Caco-2 (cell line): Measurements from ENCODE around the gene A1BG. TPM values are rescaled to one million over a fixed set of nuclear protein-coding genes. Genes with fewer than 3 reads are reported as not detected.

Experiments
- BruUV-seq: library from RNA; stranded (reverse); fragments of 400-500 nt; replicated peaks from 2 replicates; lab custom pipeline; 2021; lab: Mats Ljungman, UMichigan
- CTCF ChIA-PET: fragments of 300-600 bp; sonication (Branson Sonifier 250); formaldehyde crosslinking; loops from one replicate; lab custom pipeline; 2022; ENCODE audit warnings: antibody characterized with exemption; lab: Charles Lee
- POLR2A ChIA-PET: fragments of 300-600 bp; sonication (Branson Sonifier 250); formaldehyde crosslinking; loops from one replicate; lab custom pipeline; 2022; ENCODE audit warnings: antibody characterized with exemption; lab: Charles Lee
- DNase-seq, 2 experiments: peaks; one replicate each; pipeline versions ENCODE4 v3.0.0 to v3.0.0-alpha.2; 2020 to 2022
- H3K27me3 ChIP-seq: replicated peaks from 2 replicates; pipeline ENCODE4 v1.6.0; 2011; ENCODE audit warnings: low read length; ENCODE audit not compliant: control insufficient read depth, insufficient read depth
- H3K36me3 ChIP-seq: 2 replicates; pipeline ENCODE4 v1.5.1; 2011; ENCODE audit warnings: low read length; ENCODE audit not compliant: control insufficient read depth, insufficient read depth
- H3K4me1 ChIP-seq: fragments of 250-450 bp; sonication (Bioruptor Pico); 2 replicates; pipeline ENCODE4 v1.5.1; 2020; ENCODE audit warnings: mild to moderate bottlenecking
- H3K4me3 ChIP-seq: 2 replicates; pipeline ENCODE4 v1.5.1; 2011; ENCODE audit warnings: low read depth, mild to moderate bottlenecking, control low read depth, low read length
- H3K9me3 ChIP-seq: fragments of 250-450 bp; sonication (Bioruptor Pico); 2 replicates; pipeline ENCODE4 v1.5.1; 2020; ENCODE audit warnings: mild to moderate bottlenecking, moderate library complexity
- H3K27ac Mint-ChIP-seq: one replicate; pipeline ENCODE4 v1.8.0; 2022; ENCODE audit warnings: mixed read lengths; ENCODE audit not compliant: unreplicated experiment
- H3K27me3 Mint-ChIP-seq: one replicate; pipeline ENCODE4 v1.8.0; 2022; ENCODE audit warnings: mixed read lengths; ENCODE audit not compliant: insufficient read depth, unreplicated experiment
- H3K36me3 Mint-ChIP-seq: one replicate; pipeline ENCODE4 v1.8.0; 2022; ENCODE audit warnings: mild to moderate bottlenecking, mixed read lengths; ENCODE audit not compliant: insufficient read depth, unreplicated experiment
- H3K4me1 Mint-ChIP-seq: one replicate; pipeline ENCODE4 v1.8.0; 2022; ENCODE audit warnings: low read depth, mixed read lengths; ENCODE audit not compliant: unreplicated experiment
- H3K4me3 Mint-ChIP-seq: one replicate; pipeline ENCODE4 v1.8.0; 2022; ENCODE audit warnings: mild to moderate bottlenecking, moderate library complexity, mixed read lengths; ENCODE audit not compliant: unreplicated experiment
- H3K9me3 Mint-ChIP-seq: one replicate; pipeline ENCODE4 v1.8.0; 2022; ENCODE audit warnings: mixed read lengths; ENCODE audit not compliant: unreplicated experiment
- CTCF ChIP-seq, 2 experiments: fragments of 200-600 bp in 1 of 2; IDR thresholded peaks; 1 replicate in 1 of 2; 2 replicates in 1 of 2; pipeline versions ENCODE4 v1.5.1 to v1.8.0; 2011 to 2022; ENCODE audit warnings: antibody characterized with exemption in 1 of 2, control low read depth in 1 of 2, inconsistent platforms in 1 of 2, low read depth in 1 of 2, low read length in 1 of 2, mild to moderate bottlenecking in 1 of 2, moderate library complexity in 1 of 2; ENCODE audit not compliant: insufficient read depth in 1 of 2, severe bottlenecking in 1 of 2, unreplicated experiment in 1 of 2
- intact Hi-C: fragments of 100-400 bp; cut with micrococcal nuclease; formaldehyde crosslinking; loops from one replicate; pipeline ENCODE4 v1.10.0; 2022; ENCODE audit not compliant: unreplicated experiment
- total RNA-seq: library from RNA; stranded (reverse); gene quantifications from 2 replicates; pipeline ENCODE4 v1.2.3, GENCODE V29; 2022

A1BG gene
- total RNA-seq, 1 experiment from 2014 or later: 2.8 TPM

GRCh38 chr19:58394821-58395219 lies 41.5 kb upstream of the A1BG start:
- no peak overlapping the region for H3K4me3 Mint-ChIP-seq
- no TSS peak for BruUV-seq
- intact Hi-C loops: no loop called here
- no peaks in the 10 kb centered on the region for H3K27me3 Mint-ChIP-seq
- no peak overlapping the region for H3K4me3 ChIP-seq
- peaks cover 6% of the 10 kb centered on the region for H3K4me1 Mint-ChIP-seq
- H3K27ac Mint-ChIP-seq: peak overlapping the region; percentile 76
- no peaks in the 10 kb centered on the region for H3K9me3 ChIP-seq
- TF ChIP-seq CTCF (IDR thresholded peaks at IDR 0.05; ENCODE audit: insufficient read depth in 1 of 2, low read depth in 1 of 2, low read length in 1 of 2, severe bottlenecking in 1 of 2, unreplicated experiment in 1 of 2): no peak
- POLR2A ChIA-PET: interaction anchor here (0.9 kb wide), 1 partner anchor 14 kb away, joined by 3 read pairs; the partner anchor contains the start of gene ZNF584
- CTCF ChIA-PET: no interaction called here
- no peak for DNase-seq
- H3K36me3 Mint-ChIP-seq: peaks cover 81% of the 10 kb centered on the region
- peaks cover 6% of the 10 kb centered on the region for H3K4me1 ChIP-seq
- H3K36me3 ChIP-seq: peaks cover 2% of the 10 kb centered on the region
- H3K27me3 ChIP-seq: no peaks in the 10 kb centered on the region
- H3K9me3 Mint-ChIP-seq: no peaks in the 10 kb centered on the region

GRCh38 chr19:58393725-58394033 lies 40.4 kb upstream of the A1BG start:
- no peak for TF ChIP-seq CTCF (IDR thresholded peaks at IDR 0.05; ENCODE audit: insufficient read depth in 1 of 2, low read depth in 1 of 2, low read length in 1 of 2, severe bottlenecking in 1 of 2, unreplicated experiment in 1 of 2)
- DNase-seq: no peak
- BruUV-seq: no TSS peak
- Mint-ChIP-seq H3K27me3 (no peaks in the 10 kb centered on the region), H3K4me3 (no peak overlapping the region), H3K4me1 (no peaks in the 10 kb centered on the region), H3K36me3 (peaks cover 85% of the 10 kb centered on the region), H3K27ac (no peak overlapping the region), H3K9me3 (no peaks in the 10 kb centered on the region)
- no peaks in the 10 kb centered on the region for H3K9me3 ChIP-seq
- H3K4me1 ChIP-seq: peaks cover 6% of the 10 kb centered on the region
- ChIA-PET POLR2A (no interaction called here), CTCF (no interaction called here)
- intact Hi-C loops: no loop called here
- H3K27me3 ChIP-seq: no peaks in the 10 kb centered on the region
- peaks cover 2% of the 10 kb centered on the region for H3K36me3 ChIP-seq
- no peak overlapping the region for H3K4me3 ChIP-seq

GRCh38 chr19:58392945-58393724 lies 39.8 kb upstream of the A1BG start:
- no peak for DNase-seq
- Mint-ChIP-seq H3K9me3 (no peaks in the 10 kb centered on the region), H3K27me3 (no peaks in the 10 kb centered on the region), H3K36me3 (peaks cover 91% of the 10 kb centered on the region), H3K4me1 (no peaks in the 10 kb centered on the region), H3K27ac (no peak overlapping the region), H3K4me3 (no peak overlapping the region)
- peaks cover 3% of the 10 kb centered on the region for H3K36me3 ChIP-seq
- POLR2A ChIA-PET: no interaction called here
- intact Hi-C loops: no loop called here
- H3K4me3 ChIP-seq: no peak overlapping the region
- H3K4me1 ChIP-seq: peaks cover 8% of the 10 kb centered on the region
- no TSS peak for BruUV-seq
- no peaks in the 10 kb centered on the region for H3K27me3 ChIP-seq
- TF ChIP-seq CTCF (IDR thresholded peaks at IDR 0.05; ENCODE audit: insufficient read depth in 1 of 2, low read depth in 1 of 2, low read length in 1 of 2, severe bottlenecking in 1 of 2, unreplicated experiment in 1 of 2): no peak
- H3K9me3 ChIP-seq: no peaks in the 10 kb centered on the region
- CTCF ChIA-PET: no interaction called here
